ENCODE results near the gene SOBP.

DNA sequence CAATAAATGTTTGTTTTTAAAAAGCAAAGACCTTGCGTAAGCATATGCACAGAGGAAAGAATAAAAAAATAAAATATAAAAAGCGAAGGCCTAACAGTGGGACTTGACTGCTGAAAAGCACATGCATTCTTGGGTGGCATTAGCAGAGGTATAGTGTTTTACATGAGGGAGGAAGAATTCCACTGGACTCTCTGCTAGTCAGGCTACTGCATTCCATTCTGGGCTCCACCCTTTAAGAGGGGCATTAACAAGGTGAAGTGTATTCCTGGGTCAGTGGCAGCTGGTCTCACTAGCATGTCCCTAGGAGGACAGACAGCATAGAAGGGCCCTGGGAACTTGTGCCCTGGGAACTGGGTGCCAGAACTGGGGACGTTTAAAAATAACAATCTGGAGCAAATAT, 134.1 kb downstream of the SOBP start:
- no peak for TF ChIP-seq CTCF (IDR thresholded peaks at IDR 0.05)
- TF ChIP-seq POLR2A (IDR thresholded peaks at IDR 0.05): no peak

All from breast epithelium (tissue), 3 donors.